GM12892 (cell line): ENCODE results near the gene DNASE1L3.

Experiments
- POLR2A ChIP-seq: IDR thresholded peaks from 2 replicates; pipeline ENCODE4 v1.6.1; 2011; ENCODE audit warnings: low read depth, low read length, control low read depth
- POLR2AphosphoS5 ChIP-seq: IDR thresholded peaks from 2 replicates; pipeline ENCODE4 v1.6.1; 2011; ENCODE audit warnings: low read depth, low read length, control low read depth
- TAF1 ChIP-seq: IDR thresholded peaks from 2 replicates; pipeline ENCODE4 v1.6.1; 2011; ENCODE audit warnings: low read depth, mild to moderate bottlenecking, control low read depth, low read length, borderline replicate concordance

DNA sequence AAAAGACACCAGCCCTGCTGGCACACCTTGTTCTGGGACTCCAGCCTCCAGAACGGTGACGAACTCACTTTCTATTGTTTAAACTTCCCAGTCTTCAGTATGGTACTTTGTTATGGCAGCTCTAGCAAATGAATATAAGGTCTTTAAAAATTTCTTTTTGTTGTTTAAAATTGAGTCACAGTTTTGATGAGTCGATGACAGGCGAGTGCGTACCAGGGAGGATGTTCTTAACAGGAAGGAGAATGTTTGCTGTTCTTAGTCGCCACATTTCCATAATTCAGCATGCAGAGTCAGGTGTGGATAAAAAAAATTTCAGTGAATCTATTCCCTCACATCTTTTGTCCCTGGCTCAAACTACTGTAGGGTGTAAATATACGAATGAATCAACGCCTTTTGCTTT is 12.4 kb downstream of the DNASE1L3 start:
- TF ChIP-seq POLR2A (no peak), TAF1 (no peak), POLR2AphosphoS5 (no peak)
